Measurements from ENCODE around the gene EVI5L.

- no peak for TF ChIP-seq POLR2A (IDR thresholded peaks at IDR 0.05)
- TF ChIP-seq CTCF (IDR thresholded peaks at IDR 0.05), result peak in 1 of 6 experiments; percentile 7
Measured at GRCh38 chr19:7783991-7784423, 46.0 kb upstream of the EVI5L start.
